Stimulated activated CD4-positive, alpha-beta T cell treated with anti-CD3 and anti-CD28 coated beads, Interleukin-4, amount 100 ng/mL, for 48 hours (primary cell): ENCODE results near the gene FAM83B.
"Not testable (repeated sequence)": the region's sequence is repeated elsewhere in the genome, so short reads cannot be mapped to it uniquely, and the experiment has no call there.

Source experiments
- DNase-seq, 2 donors: peaks; one replicate each; pipeline ENCODE4 v3.0.0-alpha.2; 2020; ENCODE audit warnings: low read depth in 2 of 2

The FAM83B gene

GRCh38 chr6:54979161-54979560 is 132.6 kb downstream of the FAM83B start:
- not testable (repeated sequence) for DNase-seq

GRCh38 chr6:54980511-54981275 is 134.1 kb downstream of the FAM83B start:
- no peak for DNase-seq

GRCh38 chr6:54981276-54981609 is 134.7 kb downstream of the FAM83B start:
- no peak for DNase-seq

GRCh38 chr6:54981647-54982046 is 135.1 kb downstream of the FAM83B start:
- no peak for DNase-seq

- no peak for DNase-seq
Observed at GRCh38 chr6:54987633-54988290, 141.2 kb downstream of the FAM83B start.

GRCh38 chr6:54988576-54988975 is 142.0 kb downstream of the FAM83B start:
- DNase-seq: no peak

GRCh38 chr6:54990001-54990400 is 143.4 kb downstream of the FAM83B start:
- no peak for DNase-seq
